ENCODE measurements around the gene TWNK.
A peak's percentile ranks its signal among the peaks of the same experiment; 100 is the strongest.

GRCh38 chr10:100969187-100970075, 17.9 kb upstream of the TWNK start, which contains the start of gene SEMA4G:
- TF ChIP-seq CTCF (IDR thresholded peaks at IDR 0.05), result peak in 3 of 4 experiments; percentile 53 to 81 (median 69)
- TF ChIP-seq POLR2A (IDR thresholded peaks at IDR 0.05), result no peak
- TF ChIP-seq POLR2AphosphoS5 (IDR thresholded peaks at IDR 0.05), result no peak
- TF ChIP-seq EP300 (IDR thresholded peaks at IDR 0.05), result no peak

Data from gastroesophageal sphincter (tissue), 3 donors.